ENCODE results near the gene PRX. TPM values are rescaled to one million over a fixed set of nuclear protein-coding genes. Genes with fewer than 3 reads are reported as not detected.

The PRX gene
- total and polyA plus RNA-seq, 2 experiments from 2014 or later: 4.2 TPM

- H3K4me2 ChIP-seq: no peak overlapping the region
- H3K27ac Mint-ChIP-seq: no peak overlapping the region
- H3K9me2 ChIP-seq (ENCODE audit: insufficient read depth): no peaks in the 10 kb centered on the region
- peak; percentile 23 for ATAC-seq
- H3K27ac ChIP-seq (ENCODE audit: low read depth): no peak overlapping the region
- no peak for TF ChIP-seq STAT1 (IDR thresholded peaks at IDR 0.05; ENCODE audit: unreplicated experiment)
- no peak for TF ChIP-seq NANOG (IDR thresholded peaks at IDR 0.05; ENCODE audit: borderline replicate concordance)
- no peak for TF ChIP-seq CREB1 (CRISPR knock-in tag; IDR thresholded peaks at IDR 0.05; ENCODE audit: low read depth)
- no peak for TF ChIP-seq JUNB (IDR thresholded peaks at IDR 0.05; ENCODE audit: unreplicated experiment)
- TF ChIP-seq, protein P1, sequence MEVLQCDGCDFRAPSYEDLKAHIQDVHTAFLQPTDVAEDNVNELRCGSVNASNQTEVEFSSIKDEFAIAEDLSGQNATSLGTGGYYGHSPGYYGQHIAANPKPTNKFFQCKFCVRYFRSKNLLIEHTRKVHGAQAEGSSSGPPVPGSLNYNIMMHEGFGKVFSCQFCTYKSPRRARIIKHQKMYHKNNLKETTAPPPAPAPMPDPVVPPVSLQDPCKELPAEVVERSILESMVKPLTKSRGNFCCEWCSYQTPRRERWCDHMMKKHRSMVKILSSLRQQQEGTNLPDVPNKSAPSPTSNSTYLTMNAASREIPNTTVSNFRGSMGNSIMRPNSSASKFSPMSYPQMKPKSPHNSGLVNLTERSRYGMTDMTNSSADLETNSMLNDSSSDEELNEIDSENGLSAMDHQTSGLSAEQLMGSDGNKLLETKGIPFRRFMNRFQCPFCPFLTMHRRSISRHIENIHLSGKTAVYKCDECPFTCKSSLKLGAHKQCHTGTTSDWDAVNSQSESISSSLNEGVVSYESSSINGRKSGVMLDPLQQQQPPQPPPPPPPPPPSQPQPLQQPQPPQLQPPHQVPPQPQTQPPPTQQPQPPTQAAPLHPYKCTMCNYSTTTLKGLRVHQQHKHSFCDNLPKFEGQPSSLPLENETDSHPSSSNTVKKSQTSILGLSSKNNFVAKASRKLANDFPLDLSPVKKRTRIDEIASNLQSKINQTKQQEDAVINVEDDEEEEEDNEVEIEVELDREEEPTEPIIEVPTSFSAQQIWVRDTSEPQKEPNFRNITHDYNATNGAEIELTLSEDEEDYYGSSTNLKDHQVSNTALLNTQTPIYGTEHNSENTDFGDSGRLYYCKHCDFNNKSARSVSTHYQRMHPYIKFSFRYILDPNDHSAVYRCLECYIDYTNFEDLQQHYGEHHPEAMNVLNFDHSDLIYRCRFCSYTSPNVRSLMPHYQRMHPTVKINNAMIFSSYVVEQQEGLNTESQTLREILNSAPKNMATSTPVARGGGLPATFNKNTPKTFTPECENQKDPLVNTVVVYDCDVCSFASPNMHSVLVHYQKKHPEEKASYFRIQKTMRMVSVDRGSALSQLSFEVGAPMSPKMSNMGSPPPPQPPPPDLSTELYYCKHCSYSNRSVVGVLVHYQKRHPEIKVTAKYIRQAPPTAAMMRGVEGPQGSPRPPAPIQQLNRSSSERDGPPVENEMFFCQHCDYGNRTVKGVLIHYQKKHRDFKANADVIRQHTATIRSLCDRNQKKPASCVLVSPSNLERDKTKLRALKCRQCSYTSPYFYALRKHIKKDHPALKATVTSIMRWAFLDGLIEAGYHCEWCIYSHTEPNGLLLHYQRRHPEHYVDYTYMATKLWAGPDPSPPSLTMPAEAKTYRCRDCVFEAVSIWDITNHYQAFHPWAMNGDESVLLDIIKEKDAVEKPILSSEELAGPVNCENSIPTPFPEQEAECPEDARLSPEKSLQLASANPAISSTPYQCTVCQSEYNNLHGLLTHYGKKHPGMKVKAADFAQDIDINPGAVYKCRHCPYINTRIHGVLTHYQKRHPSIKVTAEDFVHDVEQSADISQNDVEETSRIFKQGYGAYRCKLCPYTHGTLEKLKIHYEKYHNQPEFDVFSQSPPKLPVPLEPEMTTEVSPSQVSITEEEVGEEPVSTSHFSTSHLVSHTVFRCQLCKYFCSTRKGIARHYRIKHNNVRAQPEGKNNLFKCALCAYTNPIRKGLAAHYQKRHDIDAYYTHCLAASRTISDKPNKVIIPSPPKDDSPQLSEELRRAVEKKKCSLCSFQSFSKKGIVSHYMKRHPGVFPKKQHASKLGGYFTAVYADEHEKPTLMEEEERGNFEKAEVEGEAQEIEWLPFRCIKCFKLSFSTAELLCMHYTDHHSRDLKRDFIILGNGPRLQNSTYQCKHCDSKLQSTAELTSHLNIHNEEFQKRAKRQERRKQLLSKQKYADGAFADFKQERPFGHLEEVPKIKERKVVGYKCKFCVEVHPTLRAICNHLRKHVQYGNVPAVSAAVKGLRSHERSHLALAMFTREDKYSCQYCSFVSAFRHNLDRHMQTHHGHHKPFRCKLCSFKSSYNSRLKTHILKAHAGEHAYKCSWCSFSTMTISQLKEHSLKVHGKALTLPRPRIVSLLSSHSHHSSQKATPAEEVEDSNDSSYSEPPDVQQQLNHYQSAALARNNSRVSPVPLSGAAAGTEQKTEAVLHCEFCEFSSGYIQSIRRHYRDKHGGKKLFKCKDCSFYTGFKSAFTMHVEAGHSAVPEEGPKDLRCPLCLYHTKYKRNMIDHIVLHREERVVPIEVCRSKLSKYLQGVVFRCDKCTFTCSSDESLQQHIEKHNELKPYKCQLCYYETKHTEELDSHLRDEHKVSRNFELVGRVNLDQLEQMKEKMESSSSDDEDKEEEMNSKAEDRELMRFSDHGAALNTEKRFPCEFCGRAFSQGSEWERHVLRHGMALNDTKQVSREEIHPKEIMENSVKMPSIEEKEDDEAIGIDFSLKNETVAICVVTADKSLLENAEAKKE (CRISPR knock-in tag; IDR thresholded peaks at IDR 0.05): no peak
- no peak for TF ChIP-seq ZNF331 (CRISPR knock-in tag; IDR thresholded peaks at IDR 0.05; ENCODE audit: low read depth)
- no peak for TF ChIP-seq CTCF (conservative IDR thresholded peaks at IDR 0.05; ENCODE audit: low read depth in 2 of 2)
- TF ChIP-seq, protein P2, sequence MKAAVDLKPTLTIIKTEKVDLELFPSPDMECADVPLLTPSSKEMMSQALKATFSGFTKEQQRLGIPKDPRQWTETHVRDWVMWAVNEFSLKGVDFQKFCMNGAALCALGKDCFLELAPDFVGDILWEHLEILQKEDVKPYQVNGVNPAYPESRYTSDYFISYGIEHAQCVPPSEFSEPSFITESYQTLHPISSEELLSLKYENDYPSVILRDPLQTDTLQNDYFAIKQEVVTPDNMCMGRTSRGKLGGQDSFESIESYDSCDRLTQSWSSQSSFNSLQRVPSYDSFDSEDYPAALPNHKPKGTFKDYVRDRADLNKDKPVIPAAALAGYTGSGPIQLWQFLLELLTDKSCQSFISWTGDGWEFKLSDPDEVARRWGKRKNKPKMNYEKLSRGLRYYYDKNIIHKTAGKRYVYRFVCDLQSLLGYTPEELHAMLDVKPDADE (IDR thresholded peaks at IDR 0.05): no peak
- TF ChIP-seq EZH2phosphoT487 (IDR thresholded peaks at IDR 0.05; ENCODE audit: unreplicated experiment): no peak
- TF ChIP-seq EZH2 (IDR thresholded peaks at IDR 0.05; ENCODE audit: low read depth, unreplicated experiment): no peak
- TF ChIP-seq ZNF114 (CRISPR knock-in tag; IDR thresholded peaks at IDR 0.05): no peak
- TF ChIP-seq REST (IDR thresholded peaks at IDR 0.05; ENCODE audit: unreplicated experiment): no peak
- no peak for TF ChIP-seq POLR2AphosphoS5 (IDR thresholded peaks at IDR 0.05; ENCODE audit: low read depth)
- H2AFZ ChIP-seq: peak overlapping the region; percentile 85; the same call in 1 of the 2 replicates
- H3K27me3 ChIP-seq (ENCODE audit: insufficient read depth): no peaks in the 10 kb centered on the region
- no peaks in the 10 kb centered on the region for H3K79me2 ChIP-seq (replicated peaks; ENCODE audit: insufficient read depth)
- H3K4me1 Mint-ChIP-seq: peaks cover 6% of the 10 kb centered on the region; the same call in 1 of the 3 replicates
- DNase-seq (ENCODE audit: low spot score): peak; percentile 55
- no peaks in the 10 kb centered on the region for H3K36me3 ChIP-seq (ENCODE audit: insufficient read depth)
- H3K4me3 ChIP-seq: no peak overlapping the region
- H3K9me3 Mint-ChIP-seq: no peaks in the 10 kb centered on the region
- no peaks in the 10 kb centered on the region for H3K4me1 ChIP-seq (ENCODE audit: insufficient read depth)
- H3F3A ChIP-seq (replicated peaks; ENCODE audit: low read depth): no peaks in the 10 kb centered on the region
- H3K4me3 Mint-ChIP-seq: no peak overlapping the region
- H3K27me3 Mint-ChIP-seq (ENCODE audit: insufficient read depth, low read depth, poor library complexity): peaks cover 8% of the 10 kb centered on the region
- H4K20me1 ChIP-seq (replicated peaks; ENCODE audit: insufficient read depth): no peaks in the 10 kb centered on the region
- peaks cover 5% of the 10 kb centered on the region for H3K36me3 Mint-ChIP-seq (ENCODE audit: low read depth)
Observed at GRCh38 chr19:40383668-40384248, 29.4 kb downstream of the PRX start.
